Umbilical cord (tissue), 2 donors: ENCODE data around the gene TGFBR2. TPM values are rescaled to one million over a fixed set of nuclear protein-coding genes. Genes with fewer than 3 reads are reported as not detected.
A peak's percentile ranks its signal among the peaks of the same experiment; 100 is the strongest.
"Not testable (repeated sequence)": the region's sequence is repeated elsewhere in the genome, so short reads cannot be mapped to it uniquely, and the experiment has no call there.

Experiments
- DNase-seq: peaks from one replicate; pipeline ENCODE4 v3.0.0-alpha.2; 2015; ENCODE audit warnings: low spot score
- total RNA-seq: library from RNA; depleted of rRNA; stranded (reverse); fragments of >200 nt; gene quantifications from one replicate; pipeline ENCODE4 v1.2.3, GENCODE V29; 2014; ENCODE audit warnings: low replicate concordance; ENCODE audit not compliant: insufficient read depth

The TGFBR2 gene
- total RNA-seq, 1 donor from 2014 or later: 54.2 TPM

- DNase-seq: no peak
These were observed 12.9 kb downstream of the TGFBR2 start for GRCh38 chr3:30619318-30619717.

- DNase-seq: no peak
These were observed 14.3 kb downstream of the TGFBR2 start for GRCh38 chr3:30620402-30621360.

- DNase-seq: no peak
These were observed 15.2 kb downstream of the TGFBR2 start for GRCh38 chr3:30621576-30621975.

- DNase-seq: no peak
These were observed 15.7 kb downstream of the TGFBR2 start for GRCh38 chr3:30622047-30622545.

GRCh38 chr3:30622790-30623189 is 16.4 kb downstream of the TGFBR2 start:
- DNase-seq: no peak

GRCh38 chr3:30623351-30623750 is 16.9 kb downstream of the TGFBR2 start:
- no peak for DNase-seq

- DNase-seq: not testable (repeated sequence)
These were observed 18.1 kb downstream of the TGFBR2 start for GRCh38 chr3:30624480-30624879.

GRCh38 chr3:30625541-30626438 is 19.4 kb downstream of the TGFBR2 start:
- DNase-seq: no peak

- peak; percentile 32 for DNase-seq
These were observed 20.2 kb downstream of the TGFBR2 start for GRCh38 chr3:30626443-30627180.

GRCh38 chr3:30628205-30628900 is 22.0 kb downstream of the TGFBR2 start:
- DNase-seq: no peak

GRCh38 chr3:30628901-30629590 is 22.6 kb downstream of the TGFBR2 start:
- DNase-seq: peak; percentile 35

GRCh38 chr3:30629746-30630145 is 23.3 kb downstream of the TGFBR2 start:
- DNase-seq: no peak

GRCh38 chr3:30630238-30631030 is 24.0 kb downstream of the TGFBR2 start:
- DNase-seq: no peak

GRCh38 chr3:30631243-30631904 is 25.0 kb downstream of the TGFBR2 start:
- DNase-seq: no peak

- peak; percentile 87 for DNase-seq
These were observed 25.7 kb downstream of the TGFBR2 start for GRCh38 chr3:30632065-30632464.

- no peak for DNase-seq
These were observed 26.1 kb downstream of the TGFBR2 start for GRCh38 chr3:30632521-30632920.

GRCh38 chr3:30633718-30634117 is 27.3 kb downstream of the TGFBR2 start:
- no peak for DNase-seq
